ENCODE results near the gene ACOT11.
A peak's percentile ranks its signal among the peaks of the same experiment; 100 is the strongest.

ACOT11 gene

DNA sequence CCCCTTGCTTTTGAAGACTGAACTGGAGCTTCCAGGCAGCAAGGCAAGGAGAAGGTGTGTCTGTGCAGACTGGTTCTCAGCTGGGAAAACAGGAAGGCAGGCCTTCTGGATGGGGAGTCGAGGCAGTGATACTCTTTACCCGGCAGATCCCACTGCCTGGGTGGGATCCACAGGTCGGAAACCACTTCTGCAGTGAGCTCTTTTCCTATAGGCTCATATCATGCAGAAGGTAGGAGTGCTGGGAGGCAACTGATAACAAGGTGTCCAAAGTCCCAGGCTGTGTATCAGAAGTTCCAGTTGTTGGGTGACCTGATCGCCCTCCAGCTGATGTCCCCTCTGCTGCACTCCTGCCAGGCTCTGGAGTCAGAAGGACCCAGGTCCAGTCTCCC lies 17.1 kb downstream of the ACOT11 start:
- DNase-seq: no peak

DNA sequence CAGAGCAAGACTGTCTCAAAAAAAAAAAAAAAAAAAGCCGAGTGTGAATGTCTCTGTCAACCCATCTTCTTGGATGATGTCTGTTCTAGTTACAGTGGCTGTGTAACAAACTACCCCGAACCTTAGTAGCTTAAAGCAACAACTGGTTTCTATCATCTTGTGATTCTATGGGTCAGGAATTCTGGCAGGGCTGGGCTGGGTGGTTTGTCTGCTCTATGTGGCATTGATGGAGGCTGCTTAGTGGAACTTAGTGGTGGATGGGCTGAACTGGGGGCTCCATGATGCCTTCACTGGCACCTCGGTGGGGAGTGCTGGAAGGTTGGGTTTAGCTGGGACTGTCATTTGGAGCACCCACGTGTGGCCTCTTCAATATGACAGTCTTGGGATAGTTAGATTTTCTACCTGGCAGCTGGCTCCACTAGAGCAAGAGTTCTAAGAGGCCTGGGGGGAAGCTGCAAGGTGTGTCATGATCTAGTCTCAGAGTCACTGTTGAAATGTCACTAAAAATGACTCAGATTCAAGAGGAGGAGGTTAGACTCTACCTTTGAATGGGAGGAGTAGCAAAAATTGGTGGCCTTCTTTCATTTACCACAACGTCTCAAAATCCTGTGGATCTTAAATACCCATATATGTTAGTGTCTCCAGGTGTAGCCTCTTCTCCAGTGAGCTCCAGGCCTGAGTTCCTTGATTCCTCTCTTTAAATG lies 18.6 kb downstream of the ACOT11 start:
- no peak for DNase-seq

DNA sequence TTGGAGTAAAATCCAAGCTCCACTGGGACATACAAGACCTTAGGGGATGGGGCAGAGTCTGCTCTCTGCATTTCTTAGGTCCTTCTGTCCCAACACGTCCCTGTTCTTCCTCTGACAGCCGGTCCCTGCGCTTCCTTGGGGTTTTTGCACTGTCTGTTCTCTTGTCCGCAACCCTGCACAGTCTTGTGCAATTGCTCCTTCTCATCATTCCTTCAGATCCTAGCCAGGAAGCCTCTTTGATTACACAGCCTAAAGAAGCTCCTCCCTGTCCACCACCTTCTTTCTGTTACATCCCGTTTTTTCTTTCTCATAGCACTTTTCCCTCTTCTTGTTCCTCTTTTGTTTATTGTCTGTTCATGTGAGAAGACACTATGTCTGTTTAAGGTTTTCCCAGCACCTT lies 19.9 kb downstream of the ACOT11 start:
- peak; percentile 75 to 79 (median 75) for DNase-seq

DNA sequence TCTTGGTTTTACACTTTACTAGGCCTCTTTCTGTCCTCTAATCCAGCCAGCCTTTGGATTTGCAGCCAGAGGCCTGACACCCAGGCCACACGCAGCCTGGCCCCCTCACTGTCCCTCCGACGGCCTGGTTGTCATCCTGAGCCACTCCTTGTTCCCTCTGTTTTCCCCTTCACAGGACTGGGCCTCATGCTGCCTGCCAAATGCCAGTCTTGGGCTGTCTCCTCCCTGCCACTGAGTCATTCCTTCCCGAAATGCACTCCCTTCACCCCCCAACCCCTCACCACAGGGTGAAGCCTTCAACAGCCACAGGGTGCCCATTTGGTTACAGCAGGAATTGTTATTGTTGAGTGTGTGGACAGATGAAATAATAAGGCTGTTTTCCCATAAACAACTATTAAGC lies 21.3 kb downstream of the ACOT11 start:
- no peak for DNase-seq

DNA sequence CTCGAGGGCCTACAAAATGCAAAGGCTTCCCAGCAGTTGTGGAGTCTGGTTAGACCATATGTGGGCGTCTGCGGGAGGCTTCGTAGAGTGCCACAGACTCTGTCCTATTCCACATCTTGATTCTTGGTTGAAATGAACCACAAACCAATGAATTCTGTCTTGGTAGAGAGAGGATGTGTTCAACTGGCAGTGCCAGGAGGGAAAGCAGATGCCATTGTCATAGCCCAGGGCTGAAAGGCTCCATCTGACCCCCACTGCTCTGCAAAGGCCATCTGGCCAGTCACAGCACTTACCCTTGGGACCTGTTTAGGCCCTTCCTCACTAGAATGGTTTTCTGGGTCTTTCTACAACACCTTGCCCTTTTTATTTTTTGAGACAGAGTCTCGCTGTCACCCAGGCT lies 22.1 kb downstream of the ACOT11 start:
- no peak for DNase-seq

DNA sequence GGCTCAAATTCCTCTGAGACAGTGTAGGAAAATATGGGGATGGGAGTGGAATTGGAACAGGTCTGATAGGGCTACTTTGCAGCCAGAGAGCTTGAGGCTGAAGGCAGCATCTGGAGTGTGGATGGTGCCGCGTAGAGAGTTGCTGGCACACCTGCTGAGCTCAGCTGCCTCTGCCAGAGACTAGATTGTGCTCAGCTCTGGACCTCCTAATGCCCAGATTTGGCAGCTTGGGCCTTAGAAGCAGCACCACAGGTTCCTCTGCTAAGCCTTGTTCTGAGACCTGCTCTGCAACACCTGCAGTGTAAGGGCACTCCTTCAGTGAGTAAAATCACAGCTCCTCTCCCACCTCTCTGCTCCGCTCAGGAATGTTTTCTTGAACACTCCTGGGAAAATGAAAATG lies 23.3 kb downstream of the ACOT11 start:
- DNase-seq: no peak

DNA sequence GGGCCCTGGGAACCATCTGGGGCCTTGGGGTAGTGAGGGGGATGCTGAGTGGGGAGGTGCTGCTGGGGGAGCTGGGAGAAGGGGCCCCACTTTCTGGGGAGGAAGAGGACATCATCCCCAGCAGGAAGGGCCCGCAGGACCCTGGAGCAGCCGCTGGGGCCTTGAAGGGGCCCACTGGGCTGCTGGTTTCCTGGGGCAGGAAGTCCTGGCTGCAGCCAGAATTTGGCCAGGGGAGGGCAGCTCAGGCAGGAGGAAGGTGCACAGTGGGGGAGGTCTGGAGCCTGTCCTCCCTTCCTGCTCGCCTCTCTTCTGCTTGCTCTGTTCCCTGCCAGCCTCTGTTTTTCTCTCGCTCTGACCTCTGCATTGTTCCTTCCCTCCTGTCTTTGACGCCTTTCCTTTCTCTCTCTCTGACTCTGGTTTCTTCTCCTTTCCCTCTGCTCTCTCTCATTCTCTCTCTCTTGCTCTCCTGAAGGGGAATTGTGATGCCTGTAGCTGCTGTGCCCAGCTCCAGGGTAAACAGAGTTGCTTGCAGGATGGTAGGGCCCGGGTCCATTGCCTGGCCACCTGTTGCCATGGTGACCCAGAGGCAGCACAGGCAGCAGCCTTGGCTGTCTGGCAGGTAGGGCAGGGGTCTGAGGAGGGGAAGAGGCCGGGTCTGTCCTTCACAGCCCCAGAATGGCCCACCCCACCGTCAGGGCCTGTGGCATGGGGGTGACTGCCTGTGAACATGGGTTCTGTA lies 23.9 kb downstream of the ACOT11 start:
- DNase-seq: no peak

DNA sequence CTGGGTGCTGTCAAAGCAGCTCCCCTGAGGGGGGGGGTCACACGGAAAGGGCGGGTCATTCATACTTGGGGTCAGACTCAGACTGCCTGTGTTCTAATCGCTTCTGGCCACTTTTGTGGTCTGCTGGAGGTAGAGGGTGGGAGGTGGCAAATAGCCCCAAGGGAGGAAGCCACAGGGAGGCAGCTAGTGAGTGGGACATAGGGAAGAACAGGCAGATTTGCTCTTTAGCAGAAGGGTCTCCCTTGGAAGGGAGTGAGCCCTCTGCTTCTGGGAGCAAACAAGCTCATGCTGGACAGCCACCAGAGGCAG lies 24.5 kb downstream of the ACOT11 start:
- no peak for DNase-seq

DNA sequence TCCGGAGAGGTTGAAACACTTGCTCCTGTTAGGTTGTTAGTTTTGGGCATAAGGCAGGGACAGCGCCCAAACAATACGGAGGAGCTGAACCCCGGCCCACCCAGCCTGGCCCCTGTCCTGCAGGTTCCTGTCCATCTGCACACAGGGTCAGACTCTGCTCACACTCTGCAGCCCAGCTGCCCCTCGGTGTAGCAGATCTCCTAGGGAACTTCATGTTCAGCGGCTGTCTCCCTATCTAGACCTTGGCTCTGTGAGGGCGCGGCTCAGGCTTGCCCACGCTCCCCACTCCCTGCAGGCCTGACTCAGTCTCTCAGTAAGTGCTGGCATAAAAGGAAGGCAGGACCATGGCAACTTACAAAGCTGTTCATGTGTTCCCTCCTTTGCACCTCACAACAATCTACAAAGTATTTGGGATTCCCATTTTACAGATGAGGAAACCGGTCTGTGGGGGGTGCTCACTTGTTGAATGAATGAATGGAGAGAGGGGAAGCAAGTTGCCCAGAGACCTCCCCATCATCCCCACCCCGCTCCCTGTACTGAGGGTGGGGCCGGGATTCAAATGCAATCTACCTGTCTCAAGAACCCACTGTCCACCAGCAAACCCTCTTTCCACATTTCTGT lies 26.2 kb downstream of the ACOT11 start:
- DNase-seq: no peak

DNA sequence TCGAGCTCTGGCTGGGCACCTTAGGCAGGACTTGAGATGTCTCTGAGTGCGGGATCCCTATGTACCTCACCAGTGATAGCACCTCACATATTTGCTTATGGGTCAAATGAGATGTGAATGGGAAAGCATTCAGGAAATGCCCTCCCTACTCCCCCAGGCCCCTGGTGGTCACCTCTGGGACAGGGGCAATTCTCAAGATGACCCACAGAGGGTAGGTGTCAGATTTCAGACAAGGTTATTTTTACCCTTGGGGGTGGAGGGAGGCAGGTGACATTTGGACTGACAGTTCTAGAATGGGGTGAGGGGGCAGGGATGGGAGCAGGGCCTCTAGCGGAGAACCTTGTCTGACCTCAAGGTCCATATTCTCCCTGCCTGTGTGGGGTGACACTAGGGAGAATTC lies 27.1 kb downstream of the ACOT11 start:
- no peak for DNase-seq

DNA sequence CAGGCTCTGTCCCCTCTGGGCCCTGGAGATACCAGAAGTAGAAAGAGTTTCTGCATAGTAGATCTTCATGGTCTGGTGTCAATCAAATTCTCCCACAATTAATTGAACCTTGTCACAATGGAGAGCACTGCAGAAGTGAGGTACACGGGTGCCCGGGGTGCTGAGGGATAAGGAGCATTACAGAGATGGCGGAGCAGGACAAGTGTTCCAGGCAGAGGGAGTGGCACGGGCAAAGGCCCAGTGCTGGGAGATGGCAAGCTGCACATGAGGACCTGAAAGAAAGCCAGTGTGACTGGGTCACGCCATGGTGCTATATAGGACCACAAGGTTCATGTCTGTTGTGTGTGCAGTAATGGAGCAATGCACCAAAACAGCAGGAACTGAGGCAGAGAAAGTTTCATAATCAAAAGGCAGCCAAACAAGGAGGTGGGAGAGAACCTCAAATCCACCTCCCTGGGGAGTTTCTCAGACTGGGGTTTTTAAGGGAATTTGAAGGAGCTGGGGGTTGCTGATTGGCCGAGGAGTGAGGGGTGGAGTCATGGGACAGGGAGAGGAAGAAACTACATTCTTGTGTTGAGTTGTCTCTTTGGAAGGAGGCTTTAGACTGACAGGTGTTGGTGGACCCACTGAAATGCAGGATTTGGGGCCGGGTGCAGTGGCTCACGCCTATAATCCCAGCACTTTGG lies 27.7 kb downstream of the ACOT11 start:
- DNase-seq: peak; percentile 67 to 82 (median 70)

DNA sequence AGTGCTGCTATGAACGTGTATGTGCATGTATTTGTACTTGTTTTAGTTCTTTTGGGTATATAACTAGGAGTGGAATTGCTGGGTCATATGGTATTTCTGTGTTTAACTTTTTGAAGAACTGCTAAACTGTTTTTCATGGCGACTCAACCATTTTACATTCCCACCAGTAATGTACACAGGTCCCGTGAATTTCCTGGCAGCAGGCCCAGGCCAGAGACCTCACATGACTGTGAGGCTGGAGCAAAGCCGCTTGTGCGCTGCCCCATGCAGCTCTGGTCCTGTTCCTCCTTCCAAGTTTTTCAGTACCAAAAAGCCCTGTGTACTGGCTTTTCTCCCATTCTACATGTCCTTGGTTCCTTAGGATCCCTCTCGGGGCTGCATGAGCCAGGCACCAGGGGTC lies 29.6 kb downstream of the ACOT11 start:
- DNase-seq: peak; percentile 85 to 90 (median 87)

DNA sequence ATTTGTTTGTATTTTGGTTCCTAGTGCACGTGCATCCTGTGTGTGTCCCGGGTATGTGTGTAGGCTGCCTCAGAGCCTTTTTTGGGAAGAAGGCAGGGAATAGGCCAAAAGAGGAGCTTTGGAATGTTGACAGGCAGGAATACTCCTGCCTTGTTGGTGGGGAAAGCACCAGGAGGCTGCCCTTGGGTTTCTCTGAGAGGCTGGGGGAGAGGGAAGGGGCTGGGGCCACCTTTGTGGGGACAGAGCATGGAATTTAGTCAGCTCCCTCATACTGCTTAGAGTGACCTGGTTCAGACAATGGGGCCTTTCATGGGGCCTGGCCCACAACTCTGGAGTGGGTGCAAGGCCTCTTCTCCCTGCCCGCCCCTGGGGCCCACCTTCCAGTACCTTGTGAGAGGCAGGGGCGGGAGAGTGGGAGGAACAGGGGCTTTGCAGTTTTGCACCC lies 31.3 kb downstream of the ACOT11 start:
- no peak for DNase-seq

DNA sequence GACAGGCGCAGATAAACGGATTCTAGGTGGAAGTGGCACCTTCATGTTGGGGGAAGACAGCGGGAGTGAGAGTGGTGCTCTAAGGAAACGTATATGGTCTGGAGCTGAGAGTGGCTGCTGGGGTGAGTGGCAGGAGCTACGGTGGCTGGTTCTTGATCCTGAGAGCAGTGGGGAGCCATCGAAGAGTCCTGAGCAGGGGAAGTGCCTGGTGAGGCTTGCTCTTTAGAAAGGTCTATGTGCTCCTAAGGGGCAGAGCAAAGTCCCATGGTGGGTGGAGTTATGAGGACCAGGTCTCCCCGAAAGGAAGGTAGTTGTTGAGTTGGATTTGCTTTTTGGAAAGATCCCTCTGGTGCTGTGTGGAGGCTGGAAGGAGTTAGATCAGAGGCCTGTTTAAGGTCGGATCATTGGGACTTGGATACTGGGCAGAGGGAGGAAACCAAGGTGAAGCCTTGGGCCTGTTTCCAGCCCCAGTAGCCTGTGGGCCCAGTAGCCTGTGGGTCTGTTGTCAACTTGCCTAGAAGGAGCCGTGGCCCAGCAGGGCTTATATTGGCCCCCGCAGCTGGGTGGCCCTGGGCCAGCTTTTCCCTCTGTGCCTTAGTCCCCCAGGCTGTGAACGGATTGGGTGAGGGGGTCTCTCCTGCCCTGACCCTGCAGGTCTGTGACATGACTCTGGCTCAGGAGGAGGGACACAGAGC lies 33.0 kb downstream of the ACOT11 start:
- no peak for DNase-seq

DNA sequence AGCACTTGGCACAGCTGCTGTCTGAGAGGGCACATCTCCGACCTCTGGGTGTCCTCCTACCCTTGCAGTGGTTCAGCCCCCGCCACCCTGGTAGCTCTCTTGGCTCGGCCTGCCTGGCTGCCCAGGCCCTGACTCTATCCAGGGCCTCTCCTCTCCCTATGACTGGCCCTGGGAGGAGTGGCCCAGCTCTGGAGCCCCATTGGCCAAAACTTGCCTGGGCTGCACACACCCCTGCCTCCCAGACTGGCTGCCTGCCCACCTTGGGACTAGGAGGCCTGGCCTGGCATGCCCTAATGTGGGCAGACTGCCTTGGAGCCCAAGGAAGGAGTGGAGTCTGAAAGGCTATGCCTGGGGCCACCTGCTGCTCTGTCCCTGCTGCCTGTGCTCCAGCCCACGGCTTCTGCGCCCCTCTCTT lies 33.6 kb downstream of the ACOT11 start:
- no peak for DNase-seq

DNA sequence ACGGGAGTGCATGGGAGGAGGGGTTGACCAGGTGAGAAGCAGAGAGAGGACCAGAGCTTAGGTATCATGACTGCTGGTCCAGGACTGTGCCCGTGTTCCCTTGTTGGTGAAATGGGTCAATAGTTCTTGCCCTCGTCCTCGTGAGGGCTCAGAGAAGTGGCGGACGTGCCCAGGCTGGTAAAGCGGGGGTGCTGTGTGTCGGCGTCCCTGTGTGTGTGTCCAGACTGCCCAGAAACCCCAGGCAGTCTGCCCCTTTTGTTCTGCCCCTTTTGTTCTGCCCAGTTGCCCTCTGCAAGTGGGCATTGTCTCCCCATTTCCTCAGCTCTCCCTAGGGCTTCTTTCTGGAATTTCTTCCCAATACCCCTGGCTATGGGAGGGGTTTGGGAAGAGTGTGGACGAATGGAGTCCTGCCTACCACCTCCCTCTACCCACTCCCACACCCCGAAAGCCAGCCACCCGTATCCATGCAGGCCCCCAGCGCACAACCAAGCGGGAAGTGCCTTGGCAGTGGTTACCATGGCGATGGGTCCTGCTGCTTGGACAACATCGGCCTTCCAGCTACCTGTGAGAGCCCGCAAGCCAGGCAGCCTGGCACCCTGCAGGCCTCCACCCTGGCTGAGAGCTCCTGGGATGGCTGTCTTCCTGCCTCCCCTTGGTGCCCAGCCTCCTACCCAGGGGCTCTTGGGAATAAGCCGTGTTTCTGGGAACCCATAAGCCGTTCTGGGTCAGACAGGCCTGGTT lies 34.7 kb downstream of the ACOT11 start:
- no peak for DNase-seq

DNA sequence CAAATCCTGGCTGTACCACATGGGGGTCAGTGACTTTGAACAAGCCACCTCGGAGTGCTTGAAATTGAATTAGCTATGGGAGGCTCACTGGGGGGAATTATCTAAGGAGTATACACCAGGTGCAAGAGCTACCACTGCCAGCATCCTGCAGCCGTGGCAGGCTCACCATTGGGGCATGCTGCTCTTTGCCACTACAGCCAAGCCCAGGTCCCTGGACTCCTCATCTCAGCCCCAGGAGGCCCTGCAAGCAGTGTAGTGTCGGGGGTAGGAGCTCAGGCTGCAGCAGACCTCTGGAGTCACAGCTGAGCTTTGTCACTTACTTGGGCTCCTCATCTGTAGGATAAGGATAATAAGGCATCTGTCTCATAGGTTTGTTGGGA lies 35.3 kb downstream of the ACOT11 start:
- no peak for DNase-seq

DNA sequence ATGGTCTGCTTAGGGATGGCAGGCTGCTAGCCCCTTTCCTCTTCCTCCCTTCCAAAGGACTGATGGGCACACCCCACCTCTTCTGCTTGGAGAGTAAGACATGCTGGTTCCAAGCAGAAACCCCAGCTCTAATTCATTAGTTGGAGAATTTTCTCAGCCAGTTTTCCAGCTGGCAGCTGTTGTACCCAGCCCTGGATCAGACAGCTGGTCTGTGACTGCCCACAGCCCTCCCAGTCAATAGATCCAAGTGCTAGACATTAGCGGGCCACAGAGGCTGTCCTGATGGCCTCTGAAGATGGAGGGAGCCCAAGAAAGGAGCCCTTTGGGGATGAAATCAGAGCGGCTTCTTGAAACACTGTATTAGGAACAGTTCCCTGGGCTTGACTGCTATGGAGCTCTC lies 35.8 kb downstream of the ACOT11 start:
- no peak for DNase-seq

DNA sequence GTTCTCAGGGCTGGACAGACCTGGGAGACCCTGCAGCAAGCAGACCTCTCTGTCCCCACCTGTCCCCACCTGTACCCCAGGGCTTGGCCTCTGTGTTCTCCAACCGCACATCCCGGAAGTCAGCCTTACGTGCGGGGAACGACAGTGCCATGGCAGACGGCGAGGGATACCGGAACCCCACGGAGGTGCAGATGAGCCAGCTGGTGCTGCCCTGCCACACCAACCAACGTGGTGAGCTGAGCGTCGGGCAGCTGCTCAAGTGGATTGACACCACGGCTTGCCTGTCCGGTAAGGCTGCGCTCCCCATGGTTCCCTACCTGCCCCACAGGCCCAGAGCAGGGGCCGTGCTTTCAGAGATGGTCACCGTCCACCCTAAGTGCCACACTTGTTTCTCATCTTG lies 36.5 kb downstream of the ACOT11 start:
- DNase-seq: no peak

DNA sequence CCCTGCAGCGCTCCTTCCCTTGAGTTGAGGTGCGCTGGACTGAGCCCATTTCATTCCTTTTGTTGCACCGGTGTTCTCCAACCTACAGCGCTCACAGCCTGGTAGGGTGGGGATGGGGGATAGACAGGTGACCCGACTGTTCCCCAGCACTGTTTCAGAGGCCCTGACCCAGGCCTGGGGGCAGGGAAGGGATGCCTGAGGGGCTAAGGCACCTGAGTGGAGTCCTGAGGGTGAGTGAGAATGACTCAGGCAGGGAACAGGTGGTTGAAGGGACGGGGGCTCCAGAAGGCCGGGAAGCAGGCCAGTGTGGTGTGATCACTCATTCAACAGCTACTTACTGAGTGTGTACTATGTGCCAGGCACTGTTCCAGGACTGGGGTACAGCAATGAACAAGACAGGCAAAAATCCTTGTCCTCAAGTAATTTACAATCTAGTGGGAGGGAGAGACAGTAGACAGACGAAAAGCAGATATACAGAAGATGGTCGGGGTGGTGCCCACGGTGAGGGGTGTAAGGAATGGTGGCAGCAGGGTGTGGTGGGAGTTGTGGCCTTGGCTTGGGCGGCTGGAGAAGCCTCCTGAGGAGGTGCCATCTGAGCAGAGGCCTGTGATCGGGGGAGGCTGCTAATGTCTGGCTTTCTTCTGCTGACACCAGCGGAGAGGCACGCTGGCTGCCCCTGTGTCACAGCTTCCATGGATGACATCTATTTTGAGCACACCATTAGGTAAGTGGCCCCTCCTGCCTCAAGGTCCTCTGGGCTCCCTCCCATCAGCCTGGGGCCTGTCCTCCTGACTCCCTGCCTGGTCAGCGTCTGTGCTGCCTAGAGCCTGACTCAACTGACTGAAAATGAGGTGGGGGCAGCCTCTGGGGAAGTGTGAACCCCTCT lies 37.4 kb downstream of the ACOT11 start:
- DNase-seq: no peak

DNA sequence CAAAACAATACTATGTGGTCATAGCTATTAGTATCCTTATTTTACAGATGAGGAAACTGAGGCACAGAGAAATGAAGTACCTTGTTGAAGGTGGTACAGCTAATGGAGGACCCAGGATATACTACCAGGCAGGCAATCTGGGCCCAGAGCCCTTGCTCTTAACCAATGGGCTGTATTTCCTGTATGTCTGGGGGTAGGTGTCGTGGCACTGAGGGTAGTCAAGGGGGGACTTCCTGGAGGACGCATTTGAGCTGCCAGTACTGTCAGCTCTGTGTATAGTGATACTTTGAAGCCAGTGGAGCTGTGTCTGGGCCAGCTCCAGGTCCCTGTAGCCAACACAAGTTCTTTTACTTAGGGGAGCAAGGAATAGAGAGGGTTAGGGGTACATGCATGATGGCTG lies 40.3 kb downstream of the ACOT11 start:
- DNase-seq: no peak

Measured in suppressor macrophage treated with lipopolysaccharide for 1 hour (primary cell).